GM21515 (cell line): ENCODE data around the gene EIF3B.
"Not testable (repeated sequence)": the region's sequence is repeated elsewhere in the genome, so short reads cannot be mapped to it uniquely, and the experiment has no call there.

Source experiments
- ATAC-seq: cut with Tn5 transposase; IDR thresholded peaks from one replicate; pipeline ENCODE4 v1.9.1; 2021; ENCODE audit not compliant: unreplicated experiment

The EIF3B gene

GRCh38 chr7:2347351-2348063 is 7.1 kb upstream of the EIF3B start:
- not testable (repeated sequence) for ATAC-seq

DNA sequence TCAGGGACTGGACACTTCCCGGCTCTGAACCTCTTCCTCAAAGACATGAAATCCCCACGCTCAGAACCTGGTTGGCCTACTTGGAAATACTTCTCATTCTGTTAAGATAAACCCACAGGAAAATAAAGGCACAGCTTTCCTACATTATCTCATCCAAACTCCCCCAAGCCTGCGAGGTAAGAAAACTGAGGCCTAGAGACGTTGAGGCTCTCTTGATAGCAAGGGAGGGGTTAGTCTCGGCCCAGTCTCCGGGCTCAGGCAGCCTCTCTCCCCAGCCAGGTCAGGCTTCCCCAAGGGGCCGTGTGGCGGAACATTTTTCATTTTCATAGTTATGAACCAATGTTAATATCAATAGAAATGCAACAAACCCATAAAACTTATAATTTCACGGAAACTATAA is 4.6 kb upstream of the EIF3B start:
- no peak for ATAC-seq

- no peak for ATAC-seq
These were observed 3.8 kb upstream of the EIF3B start for GRCh38 chr7:2350861-2351260.

GRCh38 chr7:2353113-2353935 is 1.3 kb upstream of the EIF3B start:
- ATAC-seq: no peak

GRCh38 chr7:2353936-2354185 is 766 bp upstream of the EIF3B start:
- peak; percentile 49 for ATAC-seq

DNA sequence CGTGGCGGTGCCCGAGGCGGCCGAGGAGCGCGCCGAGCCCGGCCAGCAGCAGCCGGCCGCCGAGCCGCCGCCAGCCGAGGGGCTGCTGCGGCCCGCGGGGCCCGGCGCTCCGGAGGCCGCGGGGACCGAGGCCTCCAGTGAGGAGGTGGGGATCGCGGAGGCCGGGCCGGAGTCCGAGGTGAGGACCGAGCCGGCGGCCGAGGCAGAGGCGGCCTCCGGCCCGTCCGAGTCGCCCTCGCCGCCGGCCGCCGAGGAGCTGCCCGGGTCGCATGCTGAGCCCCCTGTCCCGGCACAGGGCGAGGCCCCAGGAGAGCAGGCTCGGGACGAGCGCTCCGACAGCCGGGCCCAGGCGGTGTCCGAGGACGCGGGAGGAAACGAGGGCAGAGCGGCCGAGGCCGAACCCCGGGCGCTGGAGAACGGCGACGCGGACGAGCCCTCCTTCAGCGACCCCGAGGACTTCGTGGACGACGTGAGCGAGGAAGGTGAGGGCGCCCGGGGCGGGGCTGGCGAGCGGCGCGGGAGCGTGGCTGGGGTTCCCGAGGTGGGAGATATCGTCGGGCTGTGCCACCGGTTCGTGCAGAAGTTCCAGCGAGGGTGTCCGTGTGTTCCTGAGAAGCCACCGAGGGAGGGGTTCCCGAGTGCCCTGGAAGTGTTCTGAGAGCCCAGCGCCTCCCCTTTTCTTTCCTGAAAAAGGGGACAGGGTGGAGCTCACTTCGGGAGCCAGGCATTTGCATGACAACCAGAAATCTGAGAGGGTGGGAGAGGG is 495 bp downstream of the EIF3B start:
- ATAC-seq: peak; percentile 23

DNA sequence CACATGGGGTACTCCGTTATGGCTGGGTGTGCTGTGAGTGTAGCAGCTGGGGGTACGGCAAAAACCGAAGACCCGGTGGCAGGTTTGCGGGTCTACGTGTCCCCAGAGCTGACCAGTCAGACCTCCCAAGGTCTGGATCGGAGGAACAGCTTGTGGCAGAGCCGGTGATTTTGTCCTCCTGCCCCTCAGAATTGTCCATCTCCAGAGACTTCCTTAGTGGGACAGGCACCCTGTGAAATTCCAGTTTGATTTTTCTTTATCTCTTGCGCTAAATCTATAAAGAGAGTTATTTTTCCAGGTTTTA is 1.0 kb downstream of the EIF3B start:
- ATAC-seq: no peak

DNA sequence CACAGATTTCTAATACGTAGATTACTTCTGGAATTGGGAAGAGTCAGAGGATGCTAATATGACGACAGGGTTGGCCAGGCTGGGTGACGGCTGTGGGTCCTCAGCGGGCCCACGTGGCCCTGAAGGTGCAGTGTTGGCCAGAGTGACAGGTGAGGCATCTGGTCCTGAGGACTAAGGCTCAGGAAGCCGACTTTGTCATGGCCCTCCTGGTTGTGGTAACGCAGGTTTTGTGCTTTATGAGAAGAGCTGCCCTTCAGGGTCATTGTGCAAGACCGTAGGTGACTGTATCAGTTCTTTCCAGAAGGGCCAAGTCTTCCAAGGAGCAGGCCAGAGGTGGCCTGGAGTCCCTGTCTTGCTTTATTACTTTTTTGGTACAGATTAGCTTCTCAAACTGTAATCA is 2.5 kb downstream of the EIF3B start:
- no peak for ATAC-seq

DNA sequence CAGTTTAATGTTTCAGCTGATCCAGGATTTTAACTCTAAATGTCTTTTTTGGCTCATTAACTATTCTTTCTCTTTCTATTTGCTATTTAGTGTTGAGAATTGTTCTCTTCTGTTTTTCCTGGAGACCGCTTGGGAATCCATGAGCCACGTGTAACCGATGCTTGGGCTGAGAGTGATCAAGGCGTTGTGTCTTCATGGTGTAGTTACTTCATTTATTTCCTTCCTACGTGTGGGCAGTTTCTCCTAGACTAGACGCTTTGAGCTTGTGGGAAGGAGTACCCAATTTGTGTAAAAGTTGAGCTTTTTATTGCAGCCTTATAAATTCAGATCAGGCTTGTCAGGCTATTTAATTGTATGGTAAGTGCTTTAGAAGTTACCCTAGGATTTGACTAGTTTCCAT is 2.9 kb downstream of the EIF3B start:
- ATAC-seq: no peak

DNA sequence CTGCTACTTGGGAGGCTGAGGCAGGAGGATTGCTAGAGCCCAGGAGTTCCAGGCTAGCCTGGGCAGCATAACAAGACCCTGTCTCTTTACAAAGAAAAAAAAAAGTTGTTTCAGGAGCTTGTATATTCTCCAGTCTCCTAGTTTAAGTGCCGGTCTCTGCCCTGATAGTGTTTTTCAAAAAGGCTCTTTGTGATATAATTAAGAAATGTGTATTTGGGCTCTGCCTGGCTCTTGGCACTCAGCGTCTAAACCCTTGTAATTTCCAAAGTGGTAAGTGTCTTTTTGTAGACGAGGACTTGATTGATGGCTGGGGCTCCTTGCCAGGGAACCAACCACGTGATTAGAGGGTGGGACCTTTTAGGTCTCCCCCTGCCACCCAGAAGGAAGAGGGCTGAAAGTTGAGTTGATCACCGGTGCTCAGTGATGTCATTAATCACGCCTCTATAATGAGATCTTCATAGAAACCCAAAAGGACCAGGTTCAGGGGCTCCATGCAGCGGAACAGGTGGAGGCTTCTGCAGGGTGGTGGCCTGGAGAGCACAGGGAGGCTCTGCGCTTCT is 4.4 kb downstream of the EIF3B start:
- no peak for ATAC-seq

- no peak for ATAC-seq
These were observed 5.0 kb downstream of the EIF3B start for GRCh38 chr7:2359610-2360009.

- ATAC-seq: no peak
These were observed 6.2 kb downstream of the EIF3B start for GRCh38 chr7:2360796-2361195.

GRCh38 chr7:2362385-2363088 is 7.9 kb downstream of the EIF3B start:
- no peak for ATAC-seq

GRCh38 chr7:2369139-2369538 is 14.5 kb downstream of the EIF3B start:
- ATAC-seq: no peak

GRCh38 chr7:2371329-2371728 is 16.7 kb downstream of the EIF3B start:
- no peak for ATAC-seq

- no peak for ATAC-seq
These were observed 18.1 kb downstream of the EIF3B start for GRCh38 chr7:2372724-2373123.

GRCh38 chr7:2373124-2373556 is 18.5 kb downstream of the EIF3B start:
- ATAC-seq: no peak

GRCh38 chr7:2373646-2374045 is 19.0 kb downstream of the EIF3B start:
- no peak for ATAC-seq

- no peak for ATAC-seq
These were observed 19.8 kb downstream of the EIF3B start for GRCh38 chr7:2374401-2374800.

GRCh38 chr7:2374830-2375728 is 20.5 kb downstream of the EIF3B start:
- ATAC-seq: no peak
